ENCODE measurements around the gene DNTT. TPM values are rescaled to one million over a fixed set of nuclear protein-coding genes. Genes with fewer than 3 reads are reported as not detected.

DNTT gene
- total RNA-seq, 1 donor from 2014 or later: not detected

GRCh38 chr10:96309628-96310320, 5.5 kb downstream of the DNTT start:
- no peak for DNase-seq (ENCODE audit: low read depth in 2 of 2)

GRCh38 chr10:96310321-96310669, 6.1 kb downstream of the DNTT start:
- no peak for DNase-seq (ENCODE audit: low read depth in 2 of 2)

- DNase-seq (ENCODE audit: low read depth in 2 of 2): no peak
Observed at GRCh38 chr10:96311180-96311715, 7.0 kb downstream of the DNTT start.

- DNase-seq (ENCODE audit: low read depth in 2 of 2): no peak
Observed at GRCh38 chr10:96313344-96313743, 9.1 kb downstream of the DNTT start.

- no peak for DNase-seq (ENCODE audit: low read depth in 2 of 2)
Observed at GRCh38 chr10:96317067-96317833, 13.0 kb downstream of the DNTT start.

- peak; percentile 6 to 7 for DNase-seq (ENCODE audit: low read depth in 2 of 2)
Observed at GRCh38 chr10:96319754-96320474, 15.7 kb downstream of the DNTT start.

- no peak for DNase-seq (ENCODE audit: low read depth in 2 of 2)
Observed at GRCh38 chr10:96321822-96322221, 17.6 kb downstream of the DNTT start.

GRCh38 chr10:96322275-96322674, 18.0 kb downstream of the DNTT start:
- DNase-seq (ENCODE audit: low read depth in 2 of 2): no peak

GRCh38 chr10:96324447-96324846, 20.2 kb downstream of the DNTT start:
- DNase-seq (ENCODE audit: low read depth in 2 of 2): no peak

- no peak for DNase-seq (ENCODE audit: low read depth in 2 of 2)
Observed at GRCh38 chr10:96325719-96326373, 21.6 kb downstream of the DNTT start.

GRCh38 chr10:96327462-96327861, 23.2 kb downstream of the DNTT start:
- no peak for DNase-seq (ENCODE audit: low read depth in 2 of 2)

- no peak for DNase-seq (ENCODE audit: low read depth in 2 of 2)
Observed at GRCh38 chr10:96333101-96333500, 28.9 kb downstream of the DNTT start.

GRCh38 chr10:96334616-96335526, 30.6 kb downstream of the DNTT start:
- peak; percentile 44 to 51 for DNase-seq (ENCODE audit: low read depth in 2 of 2)

GRCh38 chr10:96337106-96337505, 32.9 kb downstream of the DNTT start:
- DNase-seq (ENCODE audit: low read depth in 2 of 2): no peak

- no peak for DNase-seq (ENCODE audit: low read depth in 2 of 2)
Observed at GRCh38 chr10:96338279-96338925, 34.2 kb downstream of the DNTT start.

- DNase-seq (ENCODE audit: low read depth in 2 of 2): no peak
Observed at GRCh38 chr10:96339383-96339782, 35.1 kb downstream of the DNTT start.

GRCh38 chr10:96339956-96340904, 36.0 kb downstream of the DNTT start:
- DNase-seq (ENCODE audit: low read depth in 2 of 2): peak; percentile 78 to 82

- DNase-seq (ENCODE audit: low read depth in 2 of 2): no peak
Observed at GRCh38 chr10:96341219-96342182, 37.3 kb downstream of the DNTT start.

All from lung microvascular endothelial cell (primary cell).